ENCODE results near the gene LRP6.

LRP6 gene

DNA sequence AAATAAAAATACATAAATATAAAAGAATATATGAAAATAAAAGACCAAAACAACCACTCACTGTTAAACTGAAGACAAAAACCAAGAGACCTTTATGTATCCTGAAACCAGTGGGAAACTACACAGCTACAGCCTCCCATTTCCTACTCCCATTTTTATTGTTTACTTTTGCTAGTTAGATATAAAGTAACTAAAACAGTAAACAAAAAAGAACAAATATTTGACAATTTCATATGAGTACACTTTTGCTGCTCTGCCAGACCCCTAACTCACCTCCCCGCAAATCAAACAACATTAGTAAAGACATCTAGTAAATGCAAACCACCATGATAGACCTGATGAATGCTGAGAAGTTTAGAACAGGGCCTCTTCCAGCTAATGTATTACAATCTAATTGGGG is 99.0 kb downstream of the LRP6 start:
- H3K4me3 ChIP-seq (ENCODE audit: low read length): no peak overlapping the region
- DNase-seq (ENCODE audit: low read depth): no peak
- TF ChIP-seq, protein P1, sequence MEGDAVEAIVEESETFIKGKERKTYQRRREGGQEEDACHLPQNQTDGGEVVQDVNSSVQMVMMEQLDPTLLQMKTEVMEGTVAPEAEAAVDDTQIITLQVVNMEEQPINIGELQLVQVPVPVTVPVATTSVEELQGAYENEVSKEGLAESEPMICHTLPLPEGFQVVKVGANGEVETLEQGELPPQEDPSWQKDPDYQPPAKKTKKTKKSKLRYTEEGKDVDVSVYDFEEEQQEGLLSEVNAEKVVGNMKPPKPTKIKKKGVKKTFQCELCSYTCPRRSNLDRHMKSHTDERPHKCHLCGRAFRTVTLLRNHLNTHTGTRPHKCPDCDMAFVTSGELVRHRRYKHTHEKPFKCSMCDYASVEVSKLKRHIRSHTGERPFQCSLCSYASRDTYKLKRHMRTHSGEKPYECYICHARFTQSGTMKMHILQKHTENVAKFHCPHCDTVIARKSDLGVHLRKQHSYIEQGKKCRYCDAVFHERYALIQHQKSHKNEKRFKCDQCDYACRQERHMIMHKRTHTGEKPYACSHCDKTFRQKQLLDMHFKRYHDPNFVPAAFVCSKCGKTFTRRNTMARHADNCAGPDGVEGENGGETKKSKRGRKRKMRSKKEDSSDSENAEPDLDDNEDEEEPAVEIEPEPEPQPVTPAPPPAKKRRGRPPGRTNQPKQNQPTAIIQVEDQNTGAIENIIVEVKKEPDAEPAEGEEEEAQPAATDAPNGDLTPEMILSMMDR (conservative IDR thresholded peaks at IDR 0.05; ENCODE audit: low read depth, low read length): no peak

DNA sequence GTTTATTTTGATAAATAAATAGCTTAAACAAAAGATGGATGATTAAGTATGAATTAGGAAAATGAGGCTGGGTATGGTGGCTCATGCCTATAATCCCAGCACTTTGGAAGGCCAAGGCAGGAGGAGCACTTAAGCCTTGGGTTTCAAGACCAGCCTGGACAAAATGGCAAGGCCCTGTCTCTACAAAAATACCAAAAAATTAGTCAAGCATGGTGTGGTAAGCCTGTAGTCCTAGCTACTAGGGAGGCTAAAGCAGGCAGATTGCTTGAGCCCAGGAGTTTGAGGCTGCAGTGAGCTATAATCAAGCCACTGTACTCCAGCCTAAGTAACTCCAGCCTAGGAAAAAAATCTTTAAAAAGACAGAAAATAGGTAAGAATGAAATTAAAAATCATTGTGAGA is 100.1 kb downstream of the LRP6 start:
- H3K4me3 ChIP-seq (ENCODE audit: low read length): no peak overlapping the region
- TF ChIP-seq, protein P1 (conservative IDR thresholded peaks at IDR 0.05; ENCODE audit: low read depth, low read length): no peak
- no peak for DNase-seq (ENCODE audit: low read depth)

DNA sequence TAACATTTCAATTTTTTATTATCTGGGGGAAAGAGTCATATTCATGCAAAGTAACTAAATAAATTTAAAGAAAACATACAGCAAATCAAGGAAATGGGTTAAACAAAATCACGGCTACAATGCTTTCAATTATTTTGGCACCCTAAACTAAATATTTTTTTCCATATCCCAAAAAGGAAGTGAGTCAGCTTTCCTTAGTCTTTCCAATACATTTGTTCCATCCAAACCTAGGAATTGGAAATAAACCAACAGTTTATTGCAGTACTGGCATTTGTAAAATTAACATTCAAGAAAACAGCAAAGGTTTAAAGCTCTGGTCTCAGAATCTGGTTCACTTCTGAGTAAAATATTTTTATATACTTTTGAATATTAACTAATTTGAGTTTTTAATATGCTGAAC is 106.9 kb downstream of the LRP6 start:
- TF ChIP-seq, protein P1 (conservative IDR thresholded peaks at IDR 0.05; ENCODE audit: low read depth, low read length): no peak
- H3K4me3 ChIP-seq (ENCODE audit: low read length): no peak overlapping the region
- no peak for DNase-seq (ENCODE audit: low read depth)

DNA sequence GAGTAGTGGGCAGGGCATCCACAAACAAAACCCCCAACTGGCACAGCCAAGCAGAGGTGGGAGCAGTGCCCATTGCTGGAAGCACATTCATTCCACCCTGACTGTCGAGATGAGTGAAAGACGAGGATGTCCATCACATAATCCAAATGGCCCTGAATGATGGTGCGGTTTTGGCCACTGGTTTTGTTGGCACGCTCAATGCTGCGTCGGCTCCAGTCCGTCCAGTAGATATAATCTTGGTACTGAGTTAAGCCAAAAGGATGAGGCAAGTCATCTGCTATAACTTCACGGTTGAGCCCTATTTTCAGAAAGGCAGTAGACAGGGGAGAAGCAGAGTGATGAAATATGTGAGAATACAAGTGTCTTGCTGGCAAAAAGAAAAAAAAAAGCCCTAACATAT is 108.0 kb downstream of the LRP6 start:
- no peak overlapping the region for H3K4me3 ChIP-seq (ENCODE audit: low read length)
- DNase-seq (ENCODE audit: low read depth): no peak
- TF ChIP-seq, protein P1 (conservative IDR thresholded peaks at IDR 0.05; ENCODE audit: low read depth, low read length): no peak

DNA sequence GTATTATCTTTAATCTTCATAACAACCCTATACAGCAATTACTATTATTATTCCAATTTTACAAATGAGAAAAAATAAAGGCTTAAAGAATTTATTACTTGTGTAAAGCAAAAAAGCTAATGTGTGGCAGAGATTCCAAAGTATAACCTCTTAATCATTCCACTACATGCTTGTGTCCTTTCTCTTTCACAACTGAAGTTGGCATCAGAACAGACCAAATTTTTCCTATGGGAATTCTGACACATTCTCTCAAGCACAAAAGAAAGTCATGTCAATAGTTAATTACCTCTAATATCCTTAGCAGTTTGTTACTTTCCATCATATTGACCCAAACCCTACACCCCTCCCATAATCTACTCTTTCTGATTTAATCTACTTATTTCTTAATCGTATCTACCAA is 109.4 kb downstream of the LRP6 start:
- TF ChIP-seq, protein P1 (conservative IDR thresholded peaks at IDR 0.05; ENCODE audit: low read depth, low read length): no peak
- DNase-seq (ENCODE audit: low read depth): no peak

DNA sequence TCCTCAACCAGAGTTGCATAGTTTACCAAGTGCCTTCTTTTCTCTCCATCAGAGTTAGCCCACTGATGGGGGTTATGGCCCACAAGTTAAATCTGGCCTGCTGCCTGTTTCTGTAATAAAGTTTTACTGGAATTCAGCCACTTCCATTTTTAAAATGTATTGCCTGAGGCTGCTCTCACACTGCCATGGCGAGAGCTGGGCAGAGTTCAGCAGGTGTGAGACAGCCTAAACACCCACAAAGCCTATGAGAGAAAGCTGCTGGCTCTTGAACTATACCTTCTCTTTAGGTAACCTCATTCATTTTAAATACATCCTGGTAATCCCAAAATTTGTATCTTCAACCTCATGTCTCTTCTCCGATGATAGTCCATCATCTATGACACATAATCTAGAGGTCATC is 110.0 kb downstream of the LRP6 start:
- no peak for DNase-seq (ENCODE audit: low read depth)
- no peak overlapping the region for H3K4me3 ChIP-seq (ENCODE audit: low read length)
- TF ChIP-seq, protein P1 (conservative IDR thresholded peaks at IDR 0.05; ENCODE audit: low read depth, low read length): no peak

More for the DNA sequence above, 109.4 kb downstream of the LRP6 start:
- H3K4me3 ChIP-seq (ENCODE audit: low read length): no peak overlapping the region

DNA sequence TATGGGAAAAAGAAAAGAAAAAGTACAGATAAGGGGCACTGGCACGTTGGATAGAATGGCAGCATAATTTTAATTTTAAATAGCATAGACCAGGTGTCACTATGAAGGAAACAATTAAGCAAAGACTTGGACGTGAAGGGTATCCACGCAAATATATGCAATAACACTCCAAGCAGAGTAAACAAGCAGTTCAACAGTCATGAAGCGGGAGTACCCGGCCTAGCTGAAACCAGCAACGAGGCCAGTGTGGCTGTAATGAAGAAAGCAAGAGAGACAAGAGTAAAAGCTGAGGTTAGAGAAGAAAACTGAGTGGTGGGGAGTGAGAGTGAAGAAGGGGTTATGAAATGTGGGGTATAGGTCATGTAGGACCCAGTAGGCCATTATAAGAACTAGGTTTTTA is 110.7 kb downstream of the LRP6 start:
- TF ChIP-seq, protein P1 (conservative IDR thresholded peaks at IDR 0.05; ENCODE audit: low read depth, low read length): no peak
- no peak overlapping the region for H3K4me3 ChIP-seq (ENCODE audit: low read length)
- no peak for DNase-seq (ENCODE audit: low read depth)
